Stomach (tissue), 4 donors: ENCODE data around the gene CTNNA3.

Experiments used
- CTCF ChIP-seq, 7 experiments: fragments of 450-650 bp in 4 of 7; fragments of 200-600 bp in 3 of 7; sonication (generic) in 3 of 7; IDR thresholded peaks; one replicate each; pipeline ENCODE4 v1.5.1; 2016 to 2019; ENCODE audit warnings: antibody characterized with exemption in 7 of 7, control low read depth in 2 of 7, mild to moderate bottlenecking in 1 of 7
- EP300 ChIP-seq: sonication (generic); formaldehyde crosslinking; IDR thresholded peaks from one replicate; pipeline ENCODE4 v1.6.1; 2017; ENCODE audit warnings: antibody characterized with exemption

GRCh38 chr10:67086327-67087134, 609.5 kb downstream of the CTNNA3 start:
- TF ChIP-seq CTCF (IDR thresholded peaks at IDR 0.05), result no peak
- TF ChIP-seq EP300, result no peak
